Adrenal gland (tissue), 5 donors: ENCODE results near the gene PPP1R3E.
A peak's percentile ranks its signal among the peaks of the same experiment; 100 is the strongest.

Experiments used
- POLR2A ChIP-seq, 2 donors: fragments of 450-650 bp; IDR thresholded peaks; one replicate each; pipeline ENCODE4 v1.6.1; 2017; ENCODE audit warnings: antibody characterized with exemption in 2 of 2, mild to moderate bottlenecking in 2 of 2, moderate library complexity in 1 of 2
- TF ChIP-seq, protein P1 (sequence below), 6 experiments: fragments of 450-650 bp in 4 of 6; fragments of 200-600 bp in 2 of 6; sonication (generic) in 1 of 6; IDR thresholded peaks; 1 replicate in 5 of 6; 2 replicates in 1 of 6; pipeline versions ENCODE4 v1.5.1 to v1.8.0; 2016 to 2021; ENCODE audit warnings: antibody characterized with exemption in 6 of 6, mild to moderate bottlenecking in 2 of 6, moderate library complexity in 1 of 6
- donor health status: DM: no; HTN: no; CAD: no.

DNA sequence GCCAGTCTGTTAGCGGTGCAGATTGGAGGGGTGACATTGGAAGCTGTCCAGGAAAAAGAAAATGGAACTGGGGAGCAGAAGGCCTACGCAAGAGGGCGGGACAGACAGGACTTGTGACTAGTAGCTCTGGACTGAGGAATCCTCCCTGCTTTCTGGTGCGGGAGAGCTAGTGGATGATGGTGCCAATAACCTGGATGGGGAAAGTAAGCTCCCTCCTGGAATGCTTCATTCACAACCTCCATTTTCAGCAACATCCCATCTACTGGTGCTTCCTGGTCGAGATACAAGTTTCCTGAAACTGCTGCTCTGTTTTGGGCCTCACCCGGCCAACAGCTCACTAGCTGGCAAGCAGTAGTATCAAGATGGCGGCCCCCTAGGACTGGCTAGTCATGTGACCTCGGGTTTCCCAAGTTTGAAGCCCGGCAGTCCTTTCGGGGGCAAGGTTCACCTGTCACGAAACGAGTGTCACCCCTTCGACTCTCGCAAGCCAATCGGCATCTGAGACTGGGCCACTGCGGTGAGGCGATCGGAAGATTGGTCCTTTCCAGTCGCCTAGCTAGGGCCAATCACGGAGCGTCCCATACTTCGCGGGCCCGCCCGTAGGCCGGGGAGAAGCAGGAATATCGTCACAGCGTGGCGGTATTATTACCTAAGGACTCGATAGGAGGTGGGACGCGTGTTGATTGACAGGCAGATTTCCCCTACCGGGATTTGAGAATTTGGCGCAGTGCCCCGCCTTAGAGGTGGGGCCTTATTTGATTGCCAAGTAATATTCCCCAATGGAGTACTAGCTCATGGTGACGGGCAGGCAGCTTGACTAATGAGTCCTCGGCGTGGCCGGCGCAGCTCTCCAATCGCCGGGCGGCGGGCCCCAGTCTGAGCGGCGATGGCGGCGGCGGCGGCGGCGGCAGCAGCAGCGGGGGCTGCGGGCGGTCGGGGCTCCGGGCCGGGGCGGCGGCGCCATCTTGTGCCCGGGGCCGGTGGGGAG, 18.2 kb upstream of the PPP1R3E start, which contains the start of gene PABPN1:
- TF ChIP-seq, protein P1, sequence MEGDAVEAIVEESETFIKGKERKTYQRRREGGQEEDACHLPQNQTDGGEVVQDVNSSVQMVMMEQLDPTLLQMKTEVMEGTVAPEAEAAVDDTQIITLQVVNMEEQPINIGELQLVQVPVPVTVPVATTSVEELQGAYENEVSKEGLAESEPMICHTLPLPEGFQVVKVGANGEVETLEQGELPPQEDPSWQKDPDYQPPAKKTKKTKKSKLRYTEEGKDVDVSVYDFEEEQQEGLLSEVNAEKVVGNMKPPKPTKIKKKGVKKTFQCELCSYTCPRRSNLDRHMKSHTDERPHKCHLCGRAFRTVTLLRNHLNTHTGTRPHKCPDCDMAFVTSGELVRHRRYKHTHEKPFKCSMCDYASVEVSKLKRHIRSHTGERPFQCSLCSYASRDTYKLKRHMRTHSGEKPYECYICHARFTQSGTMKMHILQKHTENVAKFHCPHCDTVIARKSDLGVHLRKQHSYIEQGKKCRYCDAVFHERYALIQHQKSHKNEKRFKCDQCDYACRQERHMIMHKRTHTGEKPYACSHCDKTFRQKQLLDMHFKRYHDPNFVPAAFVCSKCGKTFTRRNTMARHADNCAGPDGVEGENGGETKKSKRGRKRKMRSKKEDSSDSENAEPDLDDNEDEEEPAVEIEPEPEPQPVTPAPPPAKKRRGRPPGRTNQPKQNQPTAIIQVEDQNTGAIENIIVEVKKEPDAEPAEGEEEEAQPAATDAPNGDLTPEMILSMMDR (IDR thresholded peaks at IDR 0.05) = no peak
- peak; percentile 63 to 87 for TF ChIP-seq POLR2A (IDR thresholded peaks at IDR 0.05)
